Activated CD4-positive, CD25-positive, alpha-beta regulatory T cell treated with anti-CD3 and anti-CD28 coated beads, Interleukin-2, amount 50 U/mL, for 24 hours (primary cell): Measurements from ENCODE around the gene NACC1.

Source experiments
- ATAC-seq, 2 donors: fragments of 150-1000 bp; cut with Tn5 transposase; one replicate each; pipeline ENCODE4 v1.10.0; 2021; ENCODE audit warnings: mild to moderate bottlenecking in 1 of 2, moderate library complexity in 1 of 2

Gene NACC1

DNA sequence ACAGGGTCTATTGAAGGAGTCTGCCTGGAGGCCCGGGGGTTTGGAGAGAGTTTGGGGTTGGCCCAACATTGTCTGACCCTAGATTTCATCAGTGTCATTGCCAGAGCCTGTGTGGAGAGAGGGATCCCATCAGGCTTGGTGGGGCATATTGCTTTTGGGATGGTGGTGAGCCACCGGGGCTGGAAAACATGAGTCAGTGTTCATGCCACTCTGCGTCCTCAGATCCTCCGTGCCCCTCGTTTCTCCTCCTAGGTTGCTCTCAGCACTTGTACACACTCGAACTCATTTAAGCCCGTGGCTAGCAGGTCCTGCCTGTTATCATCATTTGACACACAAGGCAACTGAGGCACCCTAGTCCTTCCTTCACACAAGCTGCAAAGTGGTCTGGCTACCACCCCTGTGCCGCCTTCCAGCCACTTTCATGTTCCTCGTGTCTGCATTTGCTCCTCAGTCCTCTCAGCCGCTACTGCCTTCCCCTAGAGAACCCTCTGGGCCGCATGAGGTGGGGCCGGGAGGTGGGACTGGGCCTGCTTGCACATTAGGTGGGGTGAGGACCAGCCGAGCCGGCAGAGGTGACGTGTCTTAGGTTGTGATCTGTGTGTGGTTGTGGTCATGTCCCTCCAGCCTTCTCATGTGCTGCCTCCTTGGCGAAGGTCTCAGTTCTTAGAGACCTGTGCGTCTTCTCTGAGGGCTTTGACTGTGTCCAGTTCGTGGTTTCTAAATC, 3.6 kb downstream of the NACC1 start:
- ATAC-seq: no peak

DNA sequence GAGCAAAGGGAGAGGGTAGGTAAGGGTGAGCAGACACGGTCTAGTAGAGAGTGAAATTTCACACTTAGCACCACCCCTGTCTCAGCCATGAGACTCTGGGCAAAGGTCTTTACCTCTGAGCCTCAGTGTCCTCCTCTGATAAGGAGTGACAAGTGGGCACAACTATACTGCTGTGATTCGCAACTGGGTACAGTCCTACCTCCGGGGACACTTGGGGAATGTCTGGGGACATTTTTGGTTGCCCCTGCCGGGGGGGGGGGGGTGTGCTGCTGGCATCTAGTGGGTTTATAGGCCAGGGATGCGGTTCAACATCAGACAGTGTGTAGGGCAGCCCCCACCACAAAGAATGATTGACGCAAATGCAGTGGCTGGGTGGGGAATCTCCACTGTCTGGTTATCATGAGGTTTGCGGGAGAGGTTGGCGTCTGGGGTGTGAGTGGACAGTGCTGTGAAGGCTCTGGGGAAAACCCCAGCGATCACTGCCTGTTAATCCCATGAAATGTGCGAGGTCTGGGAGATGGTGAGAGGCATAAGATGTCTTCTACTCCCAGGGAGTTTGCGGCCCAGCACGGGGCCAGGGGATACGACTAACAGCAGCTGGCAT, 4.3 kb downstream of the NACC1 start:
- no peak for ATAC-seq

DNA sequence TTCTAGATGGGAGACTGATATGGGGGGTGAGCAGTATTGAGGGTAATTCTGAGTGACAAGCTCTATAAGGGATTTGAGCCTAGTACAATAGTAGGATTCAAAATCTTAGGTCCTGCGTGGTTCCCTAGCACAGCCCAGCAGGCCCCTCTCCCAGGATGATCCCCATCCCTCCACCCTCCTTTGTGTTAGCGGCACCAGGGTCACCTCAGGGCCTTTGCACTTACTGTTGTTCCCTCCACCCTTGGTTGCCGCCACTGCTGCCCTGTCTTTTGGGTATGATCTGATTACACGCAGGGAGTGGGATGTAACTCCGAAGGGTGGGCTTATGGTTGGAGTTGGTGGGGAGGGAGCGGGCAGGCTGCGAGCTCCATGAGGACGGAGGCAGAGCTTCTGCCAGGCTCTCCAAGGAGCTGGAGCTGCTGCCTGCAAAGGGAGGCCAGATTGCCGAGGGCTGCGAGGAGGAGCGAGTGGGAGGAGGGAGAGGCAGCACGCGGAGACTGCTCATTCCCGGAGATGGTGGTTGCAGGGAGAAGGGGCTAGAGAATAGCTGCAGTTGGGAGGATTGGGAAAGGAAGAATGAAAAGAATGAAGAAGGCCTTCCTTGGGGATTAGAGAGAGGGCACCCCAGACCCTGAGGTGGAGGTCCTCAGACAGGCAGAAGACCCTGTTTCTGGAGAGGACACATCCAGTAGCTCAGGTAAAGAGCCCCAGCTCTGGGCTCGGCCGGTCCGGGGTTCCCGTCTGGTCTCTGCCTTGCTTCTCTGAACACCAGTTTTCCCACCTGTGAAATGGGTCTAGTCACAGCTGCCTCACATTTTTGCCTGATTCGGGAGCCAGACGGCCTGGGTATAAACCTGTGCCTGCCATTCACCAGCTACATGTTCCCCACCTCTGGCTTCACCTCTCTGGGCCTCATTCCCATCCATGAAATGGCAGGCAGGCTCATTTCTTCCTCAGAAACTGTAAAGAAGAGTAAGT, 5.2 kb downstream of the NACC1 start:
- ATAC-seq: no peak

- no peak for ATAC-seq
Measured at GRCh38 chr19:13127051-13127450, 9.0 kb downstream of the NACC1 start.

DNA sequence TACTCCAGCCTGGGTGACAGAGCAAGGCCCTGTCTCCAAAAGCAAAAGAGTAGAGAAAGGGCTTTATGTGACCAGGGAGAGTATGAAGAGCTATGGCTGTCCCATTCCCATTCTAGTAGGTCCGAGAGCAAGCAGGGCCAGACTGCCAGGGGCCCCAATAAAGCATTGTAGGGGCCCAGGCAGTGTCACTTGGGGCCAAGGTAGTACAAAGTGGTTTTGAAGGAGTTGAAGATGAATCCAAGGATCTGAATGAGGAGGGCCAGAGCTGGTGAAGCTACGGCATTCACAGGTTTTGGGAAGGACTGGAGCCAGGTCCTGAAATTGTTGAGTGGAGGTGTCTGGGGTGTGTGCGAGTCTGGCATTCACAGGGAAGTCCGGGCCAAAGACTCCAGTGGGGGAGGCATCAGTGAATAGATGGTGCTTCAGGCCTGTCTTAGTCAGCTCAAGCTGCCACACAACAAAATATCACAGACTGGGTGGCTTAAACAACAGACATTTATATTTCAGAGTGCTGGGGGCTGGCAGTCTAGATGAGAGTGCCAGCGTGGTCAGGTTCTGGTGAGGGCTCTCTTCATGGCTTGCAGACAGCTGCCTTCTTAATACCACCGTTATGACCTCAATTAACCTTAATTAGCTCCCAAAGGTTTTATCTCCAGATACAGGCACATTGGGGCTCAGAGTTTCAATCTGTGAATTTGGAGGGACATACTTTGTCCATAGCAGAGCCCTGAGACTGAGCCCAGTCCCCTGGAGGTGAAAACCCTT, 9.9 kb downstream of the NACC1 start:
- no peak for ATAC-seq

DNA sequence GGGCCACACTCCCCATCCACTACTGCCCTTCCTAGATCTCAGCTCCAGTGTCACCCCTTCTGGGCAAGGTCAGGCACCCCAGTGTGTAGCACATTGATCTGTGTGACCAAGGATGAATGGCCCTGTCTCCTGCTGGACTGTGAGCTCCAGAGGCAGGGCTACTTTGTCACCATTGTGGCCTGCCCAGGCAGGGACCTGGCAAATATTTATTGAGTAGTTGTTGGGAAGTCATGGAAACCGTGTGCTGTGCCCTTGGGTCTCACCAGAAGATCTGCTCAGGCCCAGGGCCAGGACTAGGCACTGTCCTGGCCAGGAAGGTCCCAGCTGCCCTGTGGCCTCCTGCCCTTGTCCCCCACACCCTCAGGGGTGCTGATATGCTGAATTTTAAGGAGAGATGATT, 10.5 kb downstream of the NACC1 start:
- ATAC-seq: no peak

GRCh38 chr19:13129384-13129783, 11.3 kb downstream of the NACC1 start:
- no peak for ATAC-seq

DNA sequence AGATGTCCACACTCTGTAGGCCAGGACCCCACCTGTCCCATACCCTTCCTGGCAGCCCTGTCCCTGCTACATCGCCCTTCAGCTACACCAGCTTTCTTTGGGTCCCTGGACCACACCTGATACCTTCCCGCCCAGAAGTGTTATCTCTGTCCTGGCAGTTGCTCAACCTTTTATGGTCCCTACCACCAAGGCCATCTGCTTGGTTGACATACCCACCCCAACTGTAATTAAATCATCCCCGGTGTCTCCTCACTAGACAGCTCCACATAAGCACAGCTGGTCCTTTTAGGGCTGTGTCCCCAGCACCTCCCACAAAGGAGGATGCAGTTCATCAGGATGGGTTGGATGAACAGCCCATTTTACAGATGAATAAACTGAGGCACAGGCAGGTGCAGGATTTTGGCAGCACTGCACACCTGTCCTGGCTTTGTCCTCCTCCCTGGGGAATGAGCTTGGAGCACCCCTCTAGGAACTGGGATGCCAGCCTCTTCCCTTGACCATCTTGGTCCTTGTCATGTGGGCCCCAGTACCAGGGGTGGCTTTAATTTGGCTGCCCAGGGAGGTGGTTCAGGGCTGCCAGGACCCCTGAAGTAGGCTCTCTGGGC, 12.9 kb downstream of the NACC1 start:
- ATAC-seq: no peak

DNA sequence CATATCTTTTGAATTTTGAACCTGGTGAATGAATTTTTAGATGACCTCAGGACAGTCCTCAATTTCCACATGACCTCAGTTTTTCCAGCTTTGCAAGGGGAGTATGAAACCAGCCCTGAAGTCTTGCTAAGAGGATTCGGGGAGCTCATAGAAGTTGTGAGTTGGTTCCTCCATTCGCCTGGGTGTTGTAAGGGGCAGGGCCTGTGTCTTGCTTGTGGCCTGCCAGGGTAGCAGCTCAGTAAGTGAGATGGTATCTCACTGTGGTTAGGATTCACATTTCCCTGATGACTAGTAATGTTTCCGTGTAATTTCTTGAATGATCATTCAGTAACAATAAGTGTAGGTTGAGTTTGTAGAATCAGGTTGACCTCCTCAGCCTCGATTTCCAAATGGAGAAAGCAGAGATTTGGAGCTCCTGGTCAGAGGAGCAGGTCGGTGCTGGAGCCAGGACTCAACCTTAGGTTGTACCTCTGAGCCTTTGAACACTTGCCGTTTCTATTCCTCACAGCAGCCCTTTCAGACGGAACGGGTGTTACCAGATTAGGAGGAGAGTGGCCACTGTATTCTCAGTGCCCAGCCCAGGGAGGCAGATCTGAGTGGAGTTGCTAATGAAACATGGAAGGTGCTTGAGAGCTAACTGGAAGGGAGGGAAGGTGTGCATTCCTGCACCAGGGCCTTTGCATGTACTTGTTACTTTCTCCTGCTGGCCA, 14.6 kb downstream of the NACC1 start:
- peak; percentile 96 to 98 for ATAC-seq

GRCh38 chr19:13133241-13133870, 15.3 kb downstream of the NACC1 start:
- no peak for ATAC-seq

DNA sequence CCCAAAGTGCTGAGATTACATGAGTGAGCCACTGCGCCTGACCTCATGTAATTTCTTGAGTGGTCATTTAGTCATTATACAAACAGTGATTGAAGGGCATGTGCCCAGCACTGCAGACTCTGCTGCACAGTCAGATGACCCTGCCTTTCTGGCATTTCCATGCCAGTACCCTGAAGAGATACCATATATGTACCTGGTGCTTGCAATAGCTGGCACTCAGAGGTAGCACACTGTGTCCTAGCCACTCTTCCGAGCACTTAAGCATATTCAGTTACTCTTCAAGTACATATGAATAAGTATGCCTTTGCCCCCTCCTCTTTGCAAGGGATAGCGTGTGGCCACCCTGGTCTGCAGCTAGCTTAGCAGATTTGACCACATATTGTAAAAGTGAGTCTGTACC, 16.6 kb downstream of the NACC1 start:
- ATAC-seq: no peak

DNA sequence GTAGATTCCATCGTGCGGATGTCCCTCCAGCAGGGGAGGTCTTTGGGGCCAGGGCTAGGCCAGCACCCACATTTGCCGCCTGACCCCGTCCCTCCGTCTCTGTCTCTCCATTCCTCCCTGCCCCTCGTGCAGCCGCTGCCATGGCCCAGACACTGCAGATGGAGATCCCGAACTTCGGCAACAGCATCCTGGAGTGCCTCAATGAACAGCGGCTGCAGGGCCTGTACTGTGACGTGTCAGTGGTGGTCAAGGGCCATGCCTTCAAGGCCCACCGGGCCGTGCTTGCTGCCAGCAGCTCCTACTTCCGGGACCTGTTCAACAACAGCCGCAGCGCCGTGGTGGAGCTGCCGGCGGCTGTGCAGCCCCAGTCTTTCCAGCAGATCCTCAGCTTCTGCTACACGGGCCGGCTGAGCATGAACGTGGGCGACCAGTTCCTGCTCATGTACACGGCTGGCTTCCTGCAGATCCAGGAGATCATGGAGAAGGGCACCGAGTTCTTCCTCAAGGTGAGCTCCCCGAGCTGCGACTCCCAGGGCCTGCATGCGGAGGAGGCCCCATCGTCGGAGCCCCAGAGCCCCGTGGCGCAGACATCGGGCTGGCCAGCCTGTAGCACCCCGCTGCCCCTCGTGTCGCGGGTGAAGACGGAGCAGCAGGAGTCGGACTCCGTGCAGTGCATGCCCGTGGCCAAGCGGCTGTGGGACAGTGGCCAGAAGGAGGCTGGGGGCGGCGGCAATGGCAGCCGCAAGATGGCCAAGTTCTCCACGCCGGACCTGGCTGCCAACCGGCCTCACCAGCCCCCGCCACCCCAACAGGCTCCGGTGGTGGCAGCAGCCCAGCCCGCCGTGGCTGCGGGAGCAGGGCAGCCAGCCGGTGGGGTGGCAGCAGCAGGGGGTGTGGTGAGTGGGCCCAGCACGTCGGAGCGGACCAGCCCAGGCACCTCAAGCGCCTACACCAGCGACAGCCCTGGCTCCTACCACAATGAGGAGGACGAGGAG, 17.3 kb downstream of the NACC1 start:
- ATAC-seq: no peak

DNA sequence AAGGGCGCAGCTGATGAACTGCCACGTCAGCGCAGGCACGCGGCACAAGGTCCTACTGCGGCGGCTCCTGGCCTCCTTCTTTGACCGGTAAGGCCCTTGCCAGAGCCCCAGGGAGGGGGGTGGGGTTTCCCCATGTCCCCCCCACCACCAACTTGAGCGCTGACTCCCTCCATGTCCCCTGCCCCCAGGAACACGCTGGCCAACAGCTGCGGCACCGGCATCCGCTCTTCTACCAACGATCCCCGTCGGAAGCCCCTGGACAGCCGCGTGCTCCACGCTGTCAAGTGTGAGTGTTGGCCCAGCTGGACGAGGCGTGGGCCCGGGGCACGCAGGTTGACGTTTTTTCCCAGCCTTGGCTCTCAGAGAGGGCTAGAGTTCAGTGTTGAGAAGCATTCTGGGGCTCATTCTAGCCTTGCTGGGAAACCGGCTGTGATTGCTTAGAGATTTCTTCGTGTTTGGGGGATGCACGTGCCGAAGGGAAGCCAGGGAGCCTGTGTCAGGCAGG, 19.3 kb downstream of the NACC1 start:
- no peak for ATAC-seq

- ATAC-seq: no peak
Measured at GRCh38 chr19:13138171-13138915, 20.3 kb downstream of the NACC1 start.

GRCh38 chr19:13138916-13139198, 20.8 kb downstream of the NACC1 start:
- no peak for ATAC-seq

DNA sequence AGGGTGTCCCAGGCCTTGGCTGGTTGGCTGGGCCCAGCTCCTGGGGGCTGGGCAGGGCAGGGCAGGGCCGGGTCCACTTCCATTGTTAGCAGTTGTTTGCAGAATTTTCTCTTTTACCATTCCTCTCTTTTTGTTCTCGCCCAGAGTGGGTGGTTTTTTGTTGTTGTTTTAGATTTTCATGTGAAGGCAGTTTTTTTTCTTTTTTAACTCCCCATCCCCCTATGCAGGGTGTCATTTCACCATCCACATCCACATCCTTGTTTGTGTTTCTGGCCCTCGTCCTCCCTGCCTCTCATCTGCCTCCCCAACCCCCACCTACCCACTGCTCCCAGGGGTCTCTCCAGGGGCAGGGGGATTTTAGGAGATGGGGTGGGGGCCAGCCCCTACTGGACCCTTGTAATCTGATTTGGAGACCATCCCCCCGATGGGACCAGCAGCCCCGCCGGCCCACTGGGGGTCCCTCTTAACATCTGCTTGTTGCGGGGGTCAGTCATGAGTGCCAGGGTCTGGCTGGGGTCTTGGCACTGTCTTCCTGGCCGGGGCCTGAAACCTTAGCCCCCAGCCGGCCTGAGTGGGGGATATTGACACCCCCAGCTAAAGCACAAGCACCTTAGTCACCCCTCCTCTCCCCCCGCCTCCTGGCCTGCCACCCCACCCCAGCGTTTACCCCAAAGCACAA, 21.7 kb downstream of the NACC1 start:
- ATAC-seq: no peak

GRCh38 chr19:13146763-13147563, 28.9 kb downstream of the NACC1 start:
- ATAC-seq: no peak
